Right atrium auricular region (tissue), 2 donors: ENCODE results near the gene LCA5. TPM values are rescaled to one million over a fixed set of nuclear protein-coding genes. Genes with fewer than 3 reads are reported as not detected.
"Not testable (repeated sequence)": the region's sequence is repeated elsewhere in the genome, so short reads cannot be mapped to it uniquely, and the experiment has no call there.

ENCODE experiments used
- DNase-seq: peaks from one replicate; pipeline ENCODE4 v3.0.0-alpha.2; 2019; ENCODE audit warnings: low spot score
- H3K27ac ChIP-seq, 2 donors: fragments of 200-600 bp; sonication (generic); 1 replicate in 1 of 2; 2 replicates in 1 of 2; pipeline ENCODE4 v1.5.1; 2016 to 2019
- H3K27me3 ChIP-seq, 2 donors: fragments of 200-600 bp; sonication (generic); one replicate each; pipeline versions ENCODE4 v1.5.1 to v1.6.0; 2017 to 2019
- H3K36me3 ChIP-seq: fragments of 200-600 bp; sonication (generic); one replicate; pipeline ENCODE4 v1.5.1; 2016
- H3K4me1 ChIP-seq, 2 donors: fragments of 200-600 bp; sonication (generic); one replicate each; pipeline versions ENCODE4 v1.5.1 to v1.6.0; 2017 to 2019
- H3K4me3 ChIP-seq, 2 donors: fragments of 200-600 bp; sonication (generic); 1 replicate in 1 of 2; 2 replicates in 1 of 2; pipeline ENCODE4 v1.5.1; 2017 to 2019; ENCODE audit warnings: mild to moderate bottlenecking in 1 of 2, moderate library complexity in 1 of 2
- H3K9me3 ChIP-seq, 2 donors: fragments of 200-600 bp; sonication (generic); one replicate each; pipeline ENCODE4 v1.5.1; 2019
- total RNA-seq, 2 donors: library from RNA; depleted of rRNA; stranded (reverse); fragments of >200 nt; gene quantifications; one replicate each; pipeline ENCODE4 v1.1.0, GENCODE V29; 2016
- TF ChIP-seq, protein P1 (sequence below), 2 donors: fragments of 200-600 bp; sonication (generic); IDR thresholded peaks; one replicate each; pipeline ENCODE4 v1.5.1; 2019; ENCODE audit warnings: antibody characterized with exemption in 2 of 2

LCA5 gene
- total RNA-seq, 2 donors from 2014 or later, result 2.6 to 2.7 TPM

DNA sequence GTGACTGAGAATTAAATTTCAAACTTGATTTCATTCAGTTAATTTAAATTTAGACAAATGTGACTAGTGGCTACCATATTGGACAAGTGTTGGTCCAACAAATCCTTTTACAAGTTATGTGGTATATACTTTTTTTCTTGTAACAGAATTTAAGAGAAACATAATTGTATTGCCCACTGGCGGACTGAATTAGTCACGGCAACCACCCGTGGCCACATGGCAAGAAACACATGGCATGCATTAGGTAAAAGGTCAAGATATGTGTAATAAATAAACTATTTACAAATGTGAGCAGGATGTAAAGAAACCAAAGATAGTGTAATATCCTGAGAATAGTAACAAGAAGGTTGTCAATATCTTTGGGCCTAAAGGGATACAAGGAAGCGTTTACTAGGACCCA lies 91.2 kb downstream of the LCA5 start:
- peaks cover 0 to 7% of the 10 kb centered on the region in 2 donors for H3K9me3 ChIP-seq
- no peak for DNase-seq
- TF ChIP-seq, protein P1, sequence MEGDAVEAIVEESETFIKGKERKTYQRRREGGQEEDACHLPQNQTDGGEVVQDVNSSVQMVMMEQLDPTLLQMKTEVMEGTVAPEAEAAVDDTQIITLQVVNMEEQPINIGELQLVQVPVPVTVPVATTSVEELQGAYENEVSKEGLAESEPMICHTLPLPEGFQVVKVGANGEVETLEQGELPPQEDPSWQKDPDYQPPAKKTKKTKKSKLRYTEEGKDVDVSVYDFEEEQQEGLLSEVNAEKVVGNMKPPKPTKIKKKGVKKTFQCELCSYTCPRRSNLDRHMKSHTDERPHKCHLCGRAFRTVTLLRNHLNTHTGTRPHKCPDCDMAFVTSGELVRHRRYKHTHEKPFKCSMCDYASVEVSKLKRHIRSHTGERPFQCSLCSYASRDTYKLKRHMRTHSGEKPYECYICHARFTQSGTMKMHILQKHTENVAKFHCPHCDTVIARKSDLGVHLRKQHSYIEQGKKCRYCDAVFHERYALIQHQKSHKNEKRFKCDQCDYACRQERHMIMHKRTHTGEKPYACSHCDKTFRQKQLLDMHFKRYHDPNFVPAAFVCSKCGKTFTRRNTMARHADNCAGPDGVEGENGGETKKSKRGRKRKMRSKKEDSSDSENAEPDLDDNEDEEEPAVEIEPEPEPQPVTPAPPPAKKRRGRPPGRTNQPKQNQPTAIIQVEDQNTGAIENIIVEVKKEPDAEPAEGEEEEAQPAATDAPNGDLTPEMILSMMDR (IDR thresholded peaks at IDR 0.05), result no peak
- no peak overlapping the region for H3K27ac ChIP-seq
- H3K27me3 ChIP-seq, result no peaks in the 10 kb centered on the region
- no peaks in the 10 kb centered on the region for H3K4me1 ChIP-seq
- no peak overlapping the region for H3K4me3 ChIP-seq
- no peaks in the 10 kb centered on the region for H3K36me3 ChIP-seq

DNA sequence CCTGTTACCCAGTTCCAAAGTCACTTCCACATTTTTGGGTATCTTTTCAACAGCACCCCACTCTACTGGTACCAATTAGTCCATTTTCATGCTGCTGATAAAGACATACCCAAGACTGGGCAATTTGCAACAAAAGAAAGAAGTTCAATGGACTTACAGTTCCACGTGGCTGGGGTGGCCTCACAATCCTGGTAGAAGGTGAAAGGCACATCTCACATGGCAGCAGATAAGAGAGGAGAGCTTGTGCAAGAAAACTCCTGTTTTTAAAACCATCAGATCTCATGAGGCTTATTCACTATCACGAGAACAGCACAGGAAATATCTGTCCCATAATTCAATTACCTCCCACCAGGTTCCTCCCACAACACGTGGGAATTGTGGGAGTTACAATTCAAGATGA lies 93.4 kb downstream of the LCA5 start:
- not testable (repeated sequence) for H3K36me3 ChIP-seq, DNase-seq, H3K9me3 ChIP-seq, H3K27ac ChIP-seq, H3K27me3 ChIP-seq, H3K4me3 ChIP-seq, H3K4me1 ChIP-seq

DNA sequence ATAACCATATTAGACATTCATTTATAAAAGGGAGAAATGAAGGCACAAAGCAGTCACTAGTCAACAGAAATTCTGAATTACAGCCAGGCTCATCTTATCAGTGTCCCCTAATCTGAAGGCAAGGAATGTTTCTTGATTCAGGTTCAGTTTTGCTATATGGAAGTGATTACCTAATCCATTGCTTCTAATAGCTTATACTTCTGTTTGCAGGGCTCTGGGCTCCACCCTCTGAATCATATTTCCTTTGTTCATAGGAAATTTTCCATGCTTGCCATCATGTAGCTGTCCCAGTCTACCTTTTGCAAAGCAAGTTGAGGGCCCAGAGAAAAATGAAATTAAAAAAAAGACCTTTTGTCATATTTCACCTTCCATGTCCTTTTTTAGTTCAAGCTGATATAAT lies 96.0 kb downstream of the LCA5 start:
- TF ChIP-seq, protein P1 (IDR thresholded peaks at IDR 0.05), result no peak
- H3K27ac ChIP-seq, result no peak overlapping the region

DNA sequence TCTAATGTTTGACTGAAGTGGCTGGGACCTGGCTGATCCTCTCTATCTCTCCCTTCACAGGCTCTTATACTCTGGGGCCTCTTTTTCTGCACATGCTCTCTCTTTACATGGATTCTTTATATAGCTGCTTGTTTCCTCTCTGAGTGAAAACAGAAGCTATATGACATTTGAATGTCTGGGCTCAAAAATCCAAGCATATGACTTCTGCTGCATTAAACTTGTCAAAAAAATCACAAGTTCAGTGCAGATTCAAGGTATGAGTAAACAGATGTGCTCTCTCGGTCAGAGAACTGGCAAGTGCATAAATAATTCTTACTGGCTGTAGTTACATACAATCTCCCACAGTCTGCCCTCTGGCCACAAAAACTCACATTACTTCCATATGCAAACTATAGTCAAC lies 96.6 kb downstream of the LCA5 start:
- no peak for DNase-seq
- Histone ChIP-seq H3K36me3 (no peaks in the 10 kb centered on the region), H3K4me1 (no peaks in the 10 kb centered on the region), H3K27ac (no peak overlapping the region), H3K4me3 (no peak overlapping the region), H3K9me3 (peaks cover 0 to 7% of the 10 kb centered on the region in 2 donors), H3K27me3 (no peaks in the 10 kb centered on the region)
- TF ChIP-seq, protein P1 (IDR thresholded peaks at IDR 0.05), result no peak

More for the DNA sequence above, 96.0 kb downstream of the LCA5 start:
- peaks cover 0 to 7% of the 10 kb centered on the region in 2 donors for H3K9me3 ChIP-seq
- H3K27me3 ChIP-seq, result no peaks in the 10 kb centered on the region
- H3K36me3 ChIP-seq, result no peaks in the 10 kb centered on the region
- no peak overlapping the region for H3K4me3 ChIP-seq
- H3K4me1 ChIP-seq, result no peaks in the 10 kb centered on the region
- DNase-seq, result no peak

DNA sequence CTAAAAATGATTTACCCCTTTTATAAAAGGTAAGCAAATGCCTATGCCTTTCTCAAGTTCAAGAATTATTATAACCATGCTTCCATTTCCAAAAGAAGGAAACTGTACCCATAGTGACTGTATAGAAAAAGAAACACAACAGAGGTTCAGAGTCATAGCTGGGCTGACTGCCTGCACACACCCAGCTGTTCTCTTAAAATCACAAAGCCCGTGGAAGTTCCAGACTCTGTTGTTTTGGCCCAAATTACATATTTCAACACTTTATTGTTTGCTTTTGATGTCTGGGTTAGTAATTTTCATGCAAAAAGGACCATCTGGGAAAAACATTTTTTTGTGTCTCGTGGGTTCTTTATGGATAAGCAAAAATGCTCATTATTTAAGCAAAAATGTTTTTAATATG lies 99.2 kb downstream of the LCA5 start:
- Histone ChIP-seq H3K36me3 (no peaks in the 10 kb centered on the region), H3K27me3 (no peaks in the 10 kb centered on the region), H3K4me3 (no peak overlapping the region), H3K27ac (no peak overlapping the region), H3K9me3 (peaks cover 0 to 7% of the 10 kb centered on the region in 2 donors), H3K4me1 (no peaks in the 10 kb centered on the region)
- TF ChIP-seq, protein P1 (IDR thresholded peaks at IDR 0.05), result no peak
- DNase-seq, result no peak

DNA sequence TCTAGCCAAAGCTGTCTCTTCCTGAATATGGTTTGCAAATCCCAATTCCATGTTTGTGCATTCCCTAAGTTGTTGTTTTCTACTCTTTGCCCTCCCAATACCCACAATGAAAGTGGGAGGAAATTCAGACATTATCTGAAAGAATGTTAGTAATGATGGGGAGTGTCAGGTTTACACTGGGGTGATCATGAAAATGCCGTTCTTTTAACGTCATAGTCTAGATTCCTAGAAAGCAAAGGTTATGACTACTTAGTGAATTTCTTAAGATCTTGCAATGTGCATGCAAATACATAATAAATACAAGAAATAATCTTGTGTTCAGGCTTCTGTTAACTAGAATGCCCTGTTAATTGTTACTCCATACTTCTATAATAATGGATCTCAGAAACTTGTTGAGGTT lies 101.0 kb downstream of the LCA5 start:
- TF ChIP-seq, protein P1 (IDR thresholded peaks at IDR 0.05), result no peak
- no peaks in the 10 kb centered on the region for H3K36me3 ChIP-seq

More for the DNA sequence above, 101.0 kb downstream of the LCA5 start:
- no peak for DNase-seq
- Histone ChIP-seq H3K27ac (no peak overlapping the region), H3K27me3 (no peaks in the 10 kb centered on the region), H3K9me3 (peaks cover 0 to under 1% of the 10 kb centered on the region in 2 donors), H3K4me3 (no peak overlapping the region), H3K4me1 (no peaks in the 10 kb centered on the region)
